ENCODE results near the gene LTA.
"Not testable (repeated sequence)": the region's sequence is repeated elsewhere in the genome, so short reads cannot be mapped to it uniquely, and the experiment has no call there.

LTA gene

DNA sequence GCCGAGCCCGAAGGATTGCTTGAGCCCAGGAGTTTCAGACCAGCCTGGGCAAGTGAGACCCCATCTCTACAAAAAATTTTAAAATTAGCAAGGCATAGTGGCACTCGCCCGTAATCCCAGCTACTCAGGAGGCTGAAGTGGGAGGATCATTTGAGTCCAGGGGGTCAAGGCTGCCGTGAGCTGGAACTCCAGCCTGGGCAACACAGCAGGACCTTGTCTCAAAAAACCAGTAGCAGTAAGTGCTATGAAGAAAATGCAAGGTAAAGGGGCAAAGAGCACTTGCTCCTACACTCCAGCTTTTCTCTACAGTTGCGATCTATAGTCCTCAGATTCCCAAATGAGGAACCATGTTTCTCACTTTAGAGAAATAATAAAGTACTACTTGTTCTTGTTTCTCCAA lies 28.4 kb upstream of the LTA start:
- DNase-seq: no peak

DNA sequence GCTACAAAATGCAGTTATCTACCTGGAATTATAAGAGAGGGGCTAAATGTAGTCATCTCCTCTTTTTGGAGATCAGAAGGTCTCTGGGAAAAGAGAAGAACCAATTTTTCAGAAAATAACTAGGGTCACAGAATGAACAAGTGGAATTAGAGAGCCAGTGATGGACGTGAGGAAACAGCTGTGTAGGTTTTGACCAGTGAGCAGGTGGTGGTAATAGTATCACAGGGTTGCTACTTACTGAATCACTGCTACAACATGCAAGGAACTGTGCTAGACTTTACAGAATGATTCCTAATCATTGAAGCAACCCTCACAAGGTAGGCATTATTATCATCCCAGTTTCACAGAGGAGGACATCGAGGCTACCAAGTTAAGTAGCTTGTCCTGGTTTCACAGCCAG lies 27.4 kb upstream of the LTA start:
- DNase-seq: no peak

DNA sequence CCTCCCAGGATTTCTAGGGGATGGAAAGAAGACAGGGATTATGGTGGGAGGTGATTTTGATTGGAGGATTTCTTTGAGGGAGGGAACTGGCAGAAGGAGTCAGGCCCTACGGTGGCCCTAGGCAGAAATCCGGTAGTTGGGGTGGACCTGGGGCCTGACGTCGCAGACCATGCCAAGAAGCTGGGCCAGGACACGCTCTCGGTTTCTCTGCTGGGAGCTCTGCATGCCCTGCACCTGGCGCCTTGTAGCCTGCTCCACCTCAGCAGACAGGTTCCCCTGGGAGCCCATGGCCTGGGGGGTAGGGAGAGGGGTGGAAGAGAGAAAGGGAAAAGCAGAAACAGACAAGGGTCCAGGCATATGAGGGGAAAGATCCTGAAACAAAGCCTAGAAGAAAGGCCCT lies 26.8 kb upstream of the LTA start:
- DNase-seq: no peak

DNA sequence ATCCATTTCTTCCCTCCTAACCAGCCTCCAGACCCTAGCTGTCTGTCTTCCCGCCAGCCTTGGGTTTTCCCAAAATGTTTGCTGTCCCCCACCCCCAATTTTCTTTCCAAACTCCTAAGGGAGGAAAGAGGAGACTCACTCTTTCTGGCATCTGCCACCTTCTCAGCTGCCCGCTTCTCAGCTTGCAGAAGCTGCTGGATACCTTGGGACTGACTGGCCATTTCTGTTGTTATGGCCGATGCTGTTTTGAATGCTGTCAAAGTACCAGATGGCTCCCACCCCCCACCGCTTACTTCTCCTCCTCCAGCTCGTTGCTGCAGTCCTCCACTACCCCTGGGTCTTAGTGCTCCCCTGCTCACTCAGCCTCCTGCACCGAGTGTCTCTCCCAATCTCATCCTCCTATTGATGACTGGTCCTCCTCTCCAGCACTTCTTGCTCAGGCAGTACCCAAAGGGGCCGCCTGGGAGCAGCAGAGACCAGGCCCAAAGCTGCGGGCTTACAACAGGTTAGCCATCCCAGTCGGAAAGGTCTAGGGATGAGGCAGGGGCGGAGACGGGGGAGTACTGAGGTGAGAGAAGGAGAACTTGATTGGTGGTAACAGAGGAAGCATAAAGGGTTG lies 25.6 kb upstream of the LTA start, which contains the start of gene ATP6V1G2:
Gene ATP6V1G2 (minus strand): TSS at position 270 of the 619 bp plus-strand sequence. CDS start 49 bp downstream, at position 221.
- peak; percentile 98 for DNase-seq

DNA sequence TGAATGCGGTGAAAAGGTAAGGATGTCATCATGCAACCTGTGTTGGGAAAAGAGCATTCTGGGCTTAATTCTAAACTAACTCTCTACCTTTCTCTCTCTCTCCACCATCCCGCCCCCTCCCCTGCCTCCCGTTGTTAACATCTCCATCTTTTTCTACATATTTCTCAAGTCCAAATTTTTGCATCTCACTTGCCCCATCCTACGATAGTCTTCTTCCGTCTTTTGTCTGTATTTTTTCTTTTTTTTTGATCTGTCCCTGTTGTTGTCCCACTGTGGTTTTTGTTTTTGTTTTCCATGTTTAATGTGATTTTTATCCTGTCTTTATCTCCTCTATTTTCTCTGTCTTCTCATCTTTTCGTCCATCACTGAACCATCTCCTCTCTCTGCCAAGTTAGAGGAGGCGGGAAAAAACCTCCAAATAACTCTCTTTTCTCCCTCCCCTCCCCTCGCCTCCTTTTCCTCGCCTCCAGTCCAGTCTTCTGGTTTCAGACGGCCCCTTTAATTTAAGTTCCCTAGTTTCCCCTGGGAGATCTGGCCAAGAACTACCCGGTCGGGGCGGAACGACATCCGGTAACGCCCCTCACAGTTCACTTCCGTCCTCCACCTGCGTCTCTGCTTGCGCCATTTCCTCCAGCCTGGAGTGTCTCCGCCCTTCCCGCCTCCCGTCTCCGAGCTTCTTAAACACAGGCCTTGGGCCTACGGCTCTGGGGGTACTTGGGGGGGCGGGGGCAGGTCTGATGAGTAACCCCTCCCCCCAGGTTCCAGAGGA lies 24.9 kb upstream of the LTA start, which contains the start of gene NFKBIL1:
Gene NFKBIL1 (plus strand): TSS at position 651 of the 769 bp plus-strand sequence. CDS start 87 bp downstream, at position 738.
- DNase-seq: peak; percentile 98

DNA sequence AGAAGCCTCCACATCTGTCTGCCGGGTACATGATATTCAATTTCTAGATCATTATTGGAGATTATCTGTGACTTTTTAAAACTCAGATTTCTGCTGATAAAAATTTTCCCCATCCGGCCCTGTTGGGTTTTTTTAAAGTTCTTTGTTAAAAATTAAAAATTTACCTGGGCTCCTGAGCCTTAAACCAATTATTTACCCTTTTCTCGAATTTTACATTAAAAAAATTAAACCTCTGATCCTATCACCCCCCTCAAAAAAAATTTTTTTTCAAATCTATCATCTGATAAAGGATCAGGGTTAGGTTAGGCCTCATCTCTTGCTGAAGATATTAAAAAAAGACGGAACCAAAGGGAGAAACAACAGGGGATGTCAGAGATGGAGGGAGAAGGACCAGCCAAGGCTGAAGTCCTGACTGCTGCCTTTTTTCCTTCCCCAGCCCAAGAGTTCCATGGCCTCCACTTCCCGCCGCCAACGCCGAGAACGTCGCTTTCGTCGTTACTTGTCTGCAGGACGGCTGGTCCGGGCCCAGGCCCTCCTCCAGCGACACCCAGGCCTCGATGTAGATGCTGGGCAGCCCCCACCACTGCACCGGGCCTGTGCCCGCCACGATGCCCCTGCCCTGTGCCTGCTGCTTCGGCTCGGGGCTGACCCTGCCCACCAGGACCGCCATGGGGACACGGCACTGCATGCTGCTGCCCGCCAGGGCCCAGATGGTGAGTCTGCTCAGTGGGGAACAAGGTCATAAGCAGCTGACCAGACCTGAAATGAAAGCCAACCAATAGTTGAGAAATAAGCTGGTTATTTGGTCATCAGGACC lies 24.2 kb upstream of the LTA start:
- no peak for DNase-seq

DNA sequence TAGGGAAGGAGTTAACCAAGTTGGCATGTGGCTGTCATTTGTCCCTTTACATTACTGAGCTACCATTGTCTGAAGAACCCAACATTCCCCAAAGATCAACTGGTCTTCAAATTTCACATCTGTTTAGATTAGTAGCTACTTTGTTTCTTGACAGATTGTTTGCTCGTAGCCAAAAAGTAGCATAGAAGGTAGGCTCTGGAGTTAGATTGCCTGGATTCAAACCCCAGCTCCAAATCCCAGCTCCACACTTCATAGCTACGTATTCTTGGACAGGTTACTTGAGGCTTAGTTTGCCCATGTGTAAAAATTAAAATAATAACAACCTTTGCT lies 23.6 kb upstream of the LTA start:
- DNase-seq: no peak

DNA sequence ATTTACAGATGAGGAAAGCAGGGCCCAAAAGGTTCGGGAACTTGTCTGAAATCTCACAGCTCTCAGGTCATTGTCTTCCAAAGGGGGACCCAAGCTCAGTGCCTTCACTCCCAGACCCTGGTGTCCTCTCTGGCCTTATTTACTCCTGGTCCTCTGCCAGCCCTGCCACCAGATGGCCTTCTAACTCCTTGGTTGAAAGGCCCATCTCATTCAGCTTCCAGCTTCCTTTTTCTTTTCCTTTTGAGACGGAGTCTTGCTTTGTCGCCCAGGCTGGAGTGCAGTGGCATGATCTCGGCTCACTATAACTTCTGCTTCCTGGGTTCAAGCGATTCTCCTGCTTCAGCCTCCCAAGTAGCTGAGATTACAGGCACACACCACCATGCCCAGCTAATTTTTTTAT lies 20.7 kb upstream of the LTA start:
- not testable (repeated sequence) for DNase-seq

DNA sequence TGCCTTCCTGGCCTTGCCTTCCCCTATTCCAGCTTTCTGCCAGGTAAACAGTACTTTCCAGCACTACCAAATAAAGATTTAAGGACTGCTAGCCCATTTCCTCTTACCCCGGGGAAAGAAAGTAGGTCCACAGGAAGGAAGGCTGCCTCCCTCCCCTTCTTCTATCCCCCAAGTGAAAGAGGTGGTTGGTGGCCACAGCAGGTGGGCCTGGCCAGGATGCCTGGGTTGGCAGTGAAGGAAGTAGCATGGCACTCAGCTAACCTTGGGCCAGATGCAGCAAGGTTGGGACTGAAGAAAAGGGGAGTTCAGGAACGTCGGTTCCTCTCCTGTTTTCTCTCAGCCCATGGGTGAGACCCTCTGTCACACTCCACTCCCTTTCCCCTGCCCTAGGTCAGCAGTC lies 15.8 kb upstream of the LTA start:
- DNase-seq: no peak

DNA sequence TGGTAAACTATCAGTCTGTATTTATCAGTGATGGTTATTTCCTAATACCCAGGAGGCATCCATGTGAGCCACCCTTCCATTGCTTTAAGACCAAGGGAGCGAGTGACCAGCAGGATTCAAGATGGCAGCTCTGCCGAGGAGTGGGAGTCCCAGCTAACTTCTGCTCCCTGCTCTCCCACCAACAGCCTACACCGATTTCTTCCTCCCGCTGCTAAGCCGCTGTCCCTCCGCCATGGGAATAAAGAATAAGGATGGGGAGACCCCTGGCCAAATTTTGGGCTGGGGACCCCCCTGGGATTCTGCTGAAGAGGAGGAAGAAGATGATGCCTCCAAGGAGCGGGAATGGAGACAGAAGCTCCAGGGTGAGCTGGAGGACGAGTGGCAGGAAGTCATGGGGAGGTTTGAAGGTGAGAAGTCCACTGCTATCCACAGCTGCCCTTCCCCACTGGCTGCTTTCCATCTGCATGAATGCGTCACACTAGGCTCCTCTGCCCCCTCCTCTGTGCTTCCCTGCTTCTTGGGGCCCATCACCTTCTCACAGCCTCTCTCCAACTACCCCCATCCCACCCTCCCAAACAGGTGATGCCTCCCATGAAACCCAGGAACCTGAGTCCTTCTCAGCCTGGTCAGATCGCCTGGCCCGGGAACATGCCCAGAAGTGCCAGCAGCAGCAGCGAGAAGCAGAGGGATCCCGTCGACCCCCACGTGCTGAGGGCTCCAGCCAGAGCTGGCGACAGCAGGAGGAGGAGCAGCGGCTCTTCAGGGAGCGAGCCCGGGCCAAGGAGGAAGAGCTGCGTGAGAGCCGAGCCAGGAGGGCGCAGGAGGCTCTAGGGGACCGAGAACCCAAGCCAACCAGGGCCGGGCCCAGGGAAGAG lies 14.4 kb upstream of the LTA start:
- DNase-seq: no peak

DNA sequence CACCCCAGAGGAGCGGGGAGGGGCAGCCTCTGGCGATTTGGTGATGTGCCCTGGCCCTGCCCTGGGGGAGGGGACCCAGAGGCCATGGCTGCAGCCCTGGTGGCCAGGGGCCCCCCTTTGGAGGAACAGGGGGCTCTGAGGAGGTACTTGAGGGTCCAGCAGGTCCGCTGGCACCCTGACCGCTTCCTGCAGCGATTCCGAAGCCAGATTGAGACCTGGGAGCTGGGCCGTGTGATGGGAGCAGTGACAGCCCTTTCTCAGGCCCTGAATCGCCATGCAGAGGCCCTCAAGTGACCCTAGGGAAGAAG lies 13.8 kb upstream of the LTA start:
- no peak for DNase-seq

DNA sequence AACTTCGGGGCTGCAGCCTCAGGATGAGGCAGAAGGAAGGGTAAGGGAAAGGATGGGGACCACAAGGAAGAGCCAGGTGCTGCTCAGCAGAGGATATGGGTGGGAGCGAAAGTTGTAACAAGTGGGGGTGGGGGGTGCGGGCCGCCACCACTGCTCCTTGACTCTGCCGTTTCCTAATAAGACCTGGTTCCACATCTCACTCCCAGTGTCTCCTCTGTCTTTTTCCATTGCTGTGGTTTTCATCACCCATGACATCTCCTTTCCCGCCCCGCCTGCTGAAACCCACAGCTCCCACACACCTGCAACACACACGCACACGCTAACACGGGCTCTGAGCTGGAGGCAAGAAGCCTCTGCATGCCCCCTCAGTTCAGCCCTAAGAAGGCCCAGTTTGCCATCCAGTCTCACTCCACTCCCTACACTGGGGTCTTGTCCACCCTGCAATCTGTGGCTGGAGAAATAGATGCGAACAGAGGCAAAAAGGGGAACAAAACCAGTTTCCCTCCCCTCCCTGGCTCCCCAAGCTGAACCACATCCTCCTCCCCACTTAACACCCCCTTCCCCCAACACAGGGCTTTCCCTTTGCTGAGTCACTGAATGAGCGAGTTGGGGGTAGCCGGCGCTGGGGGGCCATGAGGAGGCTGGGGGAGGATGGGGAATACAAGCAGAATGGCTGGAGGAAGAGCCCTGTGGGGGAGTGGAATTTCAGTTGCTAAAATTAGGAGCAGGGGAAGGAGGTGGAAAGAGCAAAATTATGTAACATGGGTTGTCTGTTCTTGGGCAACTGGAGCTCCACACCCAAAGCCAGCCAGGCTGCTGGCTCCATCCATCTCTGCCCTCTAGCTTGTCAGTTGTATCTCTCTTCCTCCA lies 13.2 kb upstream of the LTA start:
- DNase-seq: no peak

DNA sequence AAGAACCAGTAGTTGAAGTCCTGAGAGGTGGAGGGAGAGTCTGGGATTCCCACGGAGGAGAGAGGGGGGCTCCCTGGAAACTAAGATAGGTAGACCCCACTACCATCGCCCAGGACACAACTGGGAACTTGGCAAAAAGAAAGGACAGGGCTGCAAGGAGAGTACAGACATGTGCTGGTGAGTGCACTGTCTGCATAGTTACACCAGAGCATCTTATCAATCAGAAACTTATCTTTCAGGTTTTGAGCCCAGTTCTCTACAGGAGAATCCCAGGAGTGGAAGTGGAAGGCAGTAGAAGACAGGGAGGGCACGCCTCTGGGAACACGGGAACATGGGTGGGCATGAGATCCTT lies 12.5 kb upstream of the LTA start:
- no peak for DNase-seq

DNA sequence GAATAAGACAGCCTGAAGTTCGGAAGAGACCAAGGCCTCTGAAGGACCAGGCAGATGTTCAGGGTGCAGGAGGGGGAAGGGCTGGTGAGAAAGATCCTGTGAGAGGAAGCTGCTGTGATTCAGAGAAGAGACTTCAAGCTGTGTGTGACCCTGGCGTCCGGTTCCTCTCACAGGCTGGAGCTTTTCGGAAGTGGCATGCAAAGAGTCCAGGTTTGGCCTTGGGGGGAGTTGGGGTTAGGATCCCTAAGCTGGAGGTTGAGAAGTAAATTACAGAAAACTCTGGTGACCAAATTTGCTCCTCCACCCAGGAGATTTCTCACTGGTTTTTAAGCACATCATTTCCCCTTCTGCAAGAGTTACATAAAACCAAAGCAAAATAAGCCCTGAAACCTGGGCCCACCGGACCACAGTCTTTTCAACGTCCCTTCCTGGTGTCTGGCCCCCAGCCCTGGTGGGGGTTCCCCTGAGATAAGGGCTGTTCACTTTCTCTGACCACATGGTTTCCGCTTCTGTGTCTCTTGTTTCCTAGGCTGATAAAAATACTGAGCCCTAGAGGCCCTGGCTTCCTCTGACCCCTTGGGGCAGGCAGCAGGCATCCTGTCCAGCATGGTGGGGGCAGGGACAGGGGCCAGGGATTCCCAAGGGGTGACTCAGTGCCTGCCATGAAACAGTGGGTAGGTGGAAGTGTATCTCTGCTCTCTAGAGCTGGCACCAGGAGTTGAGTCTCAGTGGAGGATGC lies 12.0 kb upstream of the LTA start:
- DNase-seq: no peak

DNA sequence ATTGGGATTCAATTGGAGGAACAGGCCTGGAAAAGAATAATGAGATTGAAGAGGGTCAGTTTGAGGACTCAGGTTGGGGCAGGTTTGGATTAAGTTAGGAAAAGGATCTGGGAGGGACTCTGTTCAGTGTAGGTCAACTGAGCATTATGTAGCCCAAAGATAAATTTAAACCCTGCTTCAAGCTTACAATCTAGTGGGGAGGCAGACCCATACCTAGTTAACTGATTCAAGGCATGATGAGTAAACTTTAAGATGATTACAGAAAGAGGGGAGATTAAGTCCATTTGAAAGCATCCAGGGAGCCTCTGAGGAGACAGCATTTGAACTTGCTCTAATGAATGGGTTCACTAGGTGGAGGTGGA lies 11.4 kb upstream of the LTA start:
- DNase-seq: no peak

DNA sequence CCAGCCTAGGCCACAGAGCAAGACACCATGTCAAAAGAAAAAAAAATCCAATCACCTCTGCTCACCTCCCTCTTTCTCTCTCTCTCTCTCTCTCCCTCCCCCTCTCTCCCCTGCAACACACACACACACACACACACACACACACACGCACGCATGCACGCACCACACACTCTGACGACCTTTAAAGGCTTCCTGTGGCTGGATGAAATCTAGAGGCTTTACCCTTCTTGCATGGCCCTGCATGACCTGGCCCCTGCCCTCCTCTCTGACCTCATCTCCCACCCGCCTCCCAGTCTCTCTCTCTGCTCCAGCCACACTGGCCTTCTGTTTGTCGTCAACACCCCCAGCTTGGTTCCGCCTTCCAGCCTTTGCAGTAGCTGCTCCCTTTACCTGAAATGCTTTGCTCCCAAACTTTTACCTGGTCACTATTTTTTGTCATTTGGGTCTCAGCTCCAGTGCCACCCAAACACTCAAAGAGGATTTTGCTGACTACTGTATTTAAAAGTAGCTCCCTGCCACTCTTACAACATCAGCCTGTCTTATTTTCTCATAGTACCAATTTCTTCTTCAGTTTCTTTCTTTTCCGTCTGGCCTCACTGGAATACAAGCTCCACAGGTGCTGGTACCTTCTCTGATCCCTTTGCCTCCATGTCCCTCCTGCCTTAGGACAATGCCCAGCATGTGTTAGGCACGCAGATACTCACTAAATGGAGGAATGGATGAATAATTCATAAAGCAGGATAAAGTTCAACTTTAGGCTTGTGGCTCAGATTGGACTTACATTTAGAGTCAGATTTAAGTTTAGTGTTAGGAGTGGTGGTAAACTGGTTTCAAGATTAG lies 4.3 kb upstream of the LTA start:
- no peak for DNase-seq

DNA sequence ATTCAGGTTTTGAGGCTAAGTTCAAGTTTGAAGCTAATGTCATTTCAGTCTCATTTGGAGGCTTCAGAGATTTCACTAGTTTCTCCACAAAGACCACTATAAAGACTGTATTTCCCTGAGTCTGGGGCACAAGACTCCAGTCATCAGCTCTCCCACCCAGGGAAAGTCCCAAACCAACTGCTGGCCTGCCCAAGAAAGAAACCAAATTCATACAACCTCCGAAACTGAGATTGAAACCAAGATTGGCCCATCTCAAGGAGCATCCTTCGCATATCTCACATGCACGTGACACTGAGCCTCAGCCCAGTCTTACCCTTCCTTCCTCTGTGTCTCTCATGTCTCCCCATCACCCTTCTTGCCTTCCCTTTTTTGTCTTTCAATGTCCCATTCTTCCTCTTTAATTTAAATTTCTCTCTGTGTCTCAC lies 3.5 kb upstream of the LTA start:
- no peak for DNase-seq

DNA sequence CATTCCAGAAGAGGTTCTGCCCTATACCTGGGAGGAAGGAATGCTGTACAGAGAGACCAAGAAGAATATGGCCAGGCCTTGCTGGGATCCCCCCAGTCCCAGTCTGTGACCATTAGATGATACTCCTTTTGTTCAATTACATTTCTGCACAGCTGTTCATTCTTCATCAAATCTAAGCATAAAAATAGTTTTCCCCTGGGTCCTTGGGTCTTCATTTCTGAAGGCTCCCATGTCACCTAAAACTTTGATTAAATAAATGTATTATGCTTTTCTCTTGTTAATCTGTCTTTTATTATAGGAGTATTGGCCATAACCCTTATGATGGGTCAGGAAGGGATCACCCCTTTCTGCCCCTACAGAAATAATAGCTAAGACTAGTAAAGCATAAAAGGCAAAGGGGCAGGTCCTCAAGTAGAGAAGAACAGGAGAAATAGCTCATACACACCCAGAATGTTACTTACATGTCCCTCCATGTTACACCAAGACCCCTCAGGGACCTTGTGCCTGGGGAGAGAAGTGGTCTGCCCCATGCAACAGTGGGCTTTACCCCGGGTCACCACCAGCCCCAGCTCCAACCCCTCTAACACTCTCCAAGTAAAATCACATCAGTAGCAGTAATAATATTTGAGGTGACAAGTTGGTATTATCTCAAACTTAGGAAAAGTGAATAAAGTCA lies 2.1 kb upstream of the LTA start:
- DNase-seq: no peak

DNA sequence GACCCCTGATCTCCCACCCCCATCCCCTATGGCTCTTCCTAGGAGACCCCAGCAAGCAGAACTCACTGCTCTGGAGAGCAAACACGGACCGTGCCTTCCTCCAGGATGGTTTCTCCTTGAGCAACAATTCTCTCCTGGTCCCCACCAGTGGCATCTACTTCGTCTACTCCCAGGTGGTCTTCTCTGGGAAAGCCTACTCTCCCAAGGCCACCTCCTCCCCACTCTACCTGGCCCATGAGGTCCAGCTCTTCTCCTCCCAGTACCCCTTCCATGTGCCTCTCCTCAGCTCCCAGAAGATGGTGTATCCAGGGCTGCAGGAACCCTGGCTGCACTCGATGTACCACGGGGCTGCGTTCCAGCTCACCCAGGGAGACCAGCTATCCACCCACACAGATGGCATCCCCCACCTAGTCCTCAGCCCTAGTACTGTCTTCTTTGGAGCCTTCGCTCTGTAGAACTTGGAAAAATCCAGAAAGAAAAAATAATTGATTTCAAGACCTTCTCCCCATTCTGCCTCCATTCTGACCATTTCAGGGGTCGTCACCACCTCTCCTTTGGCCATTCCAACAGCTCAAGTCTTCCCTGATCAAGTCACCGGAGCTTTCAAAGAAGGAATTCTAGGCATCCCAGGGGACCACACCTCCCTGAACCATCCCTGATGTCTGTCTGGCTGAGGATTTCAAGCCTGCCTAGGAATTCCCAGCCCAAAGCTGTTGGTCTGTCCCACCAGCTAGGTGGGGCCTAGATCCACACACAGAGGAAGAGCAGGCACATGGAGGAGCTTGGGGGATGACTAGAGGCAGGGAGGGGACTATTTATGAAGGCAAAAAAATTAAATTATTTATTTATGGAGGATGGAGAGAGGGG lies 1.4 kb downstream of the LTA start:
- DNase-seq: no peak
